Transverse colon (tissue), 4 donors: ENCODE data around the gene ZNF185. TPM values are rescaled to one million over a fixed set of nuclear protein-coding genes. Genes with fewer than 3 reads are reported as not detected.

Experiments used
- DNase-seq: peaks from one replicate; pipeline ENCODE4 v3.0.0-alpha.2; 2019
- H3K27ac ChIP-seq, 4 donors: fragments of 200-600 bp; sonication (generic); 2 replicates each; pipeline ENCODE4 v1.5.1; 2016 to 2018; ENCODE audit warnings: inconsistent platforms in 4 of 4
- H3K27me3 ChIP-seq: fragments of 200-600 bp; sonication (generic); 2 replicates; pipeline ENCODE4 v1.5.1; 2017; ENCODE audit warnings: inconsistent platforms
- H3K36me3 ChIP-seq, 4 donors: fragments of 200-600 bp; sonication (generic); 2 replicates each; pipeline ENCODE4 v1.5.1; 2017 to 2019; ENCODE audit warnings: inconsistent platforms in 4 of 4
- H3K4me1 ChIP-seq, 4 donors: fragments of 200-600 bp; sonication (generic); 2 replicates each; pipeline ENCODE4 v1.5.1; 2017 to 2020; ENCODE audit warnings: inconsistent platforms in 4 of 4
- H3K4me3 ChIP-seq, 4 donors: fragments of 200-600 bp; sonication (generic); 1 replicate in 1 of 4; 2 replicates in 3 of 4; pipeline versions ENCODE4 v1.5.1 to v1.6.1; 2017 to 2019; ENCODE audit warnings: inconsistent platforms in 4 of 4
- H3K9me3 ChIP-seq, 2 donors: fragments of 200-600 bp; sonication (generic); 2 replicates each; pipeline ENCODE4 v1.5.1; 2017 to 2019; ENCODE audit warnings: inconsistent platforms in 2 of 2
- CTCF ChIP-seq, 5 experiments: fragments of 200-600 bp in 3 of 5; fragments of 450-650 bp in 2 of 5; sonication (generic) in 3 of 5; IDR thresholded peaks; 1 replicate in 2 of 5; 2 replicates in 3 of 5; pipeline ENCODE4 v1.5.1; 2016 to 2017; ENCODE audit warnings: antibody characterized with exemption in 5 of 5, inconsistent platforms in 3 of 5, mild to moderate bottlenecking in 2 of 5, moderate library complexity in 1 of 5
- EP300 ChIP-seq: sonication (generic); formaldehyde crosslinking; IDR thresholded peaks from one replicate; pipeline ENCODE4 v1.6.1; 2017; ENCODE audit warnings: antibody characterized with exemption, low read depth
- POLR2A ChIP-seq: fragments of 450-650 bp; IDR thresholded peaks from one replicate; pipeline ENCODE4 v1.6.1; 2016; ENCODE audit warnings: antibody characterized with exemption, mild to moderate bottlenecking, moderate library complexity
- POLR2AphosphoS5 ChIP-seq, 3 donors: sonication (generic); formaldehyde crosslinking; IDR thresholded peaks; one replicate each; pipeline ENCODE4 v1.6.1; 2016; ENCODE audit warnings: antibody characterized with exemption in 3 of 3
- WGBS, 2 donors: methylation state at CpG; one replicate each; pipeline ENCODE4 v1.1.5; 2018; ENCODE audit warnings: low coverage in 1 of 2; 5-methylcytosine and 5-hydroxymethylcytosine counted together
- in situ Hi-C, 4 donors: fragments of 200-750 bp; cut with MboI; loops; one replicate each; pipeline versions ENCODE4 v1.15.0 to v1.15.1; 2017; ENCODE audit warnings: low sequenced_read_pairs in 3 of 4, low pct_ligation_motif_present in 1 of 4, low pct_unique_long_range_greater_than_20kb in 1 of 4
- intact Hi-C: fragments of 100-400 bp; cut with DNase I; formaldehyde crosslinking; loops from one replicate; pipeline ENCODE4 v1.15.1; 2023; ENCODE audit warnings: low total_unique reads
- total RNA-seq, 4 donors: library from RNA; depleted of rRNA; stranded (reverse); fragments of >200 nt; gene quantifications; one replicate each; pipeline ENCODE4 v1.1.0, GENCODE V29; 2016

Gene ZNF185
- total RNA-seq = 1 to 10 TPM in 2 of 4 donors, under 1 TPM in 1, not detected in 1; 0.40 to 4.1 (median 3.2) TPM

- no peak within 1 kb of the TSS for H3K27ac ChIP-seq
These were observed at the start of gene ZNF185 for GRCh38 chrX:152897222-152898131. ZNF185 (plus strand) TSS chrX:152898067; CDS start chrX:152914490, 16,423 bp downstream.

GRCh38 chrX:152850465-152850864 is 47.4 kb upstream of the ZNF185 start:
- Histone ChIP-seq H3K36me3 (no peaks in the 10 kb centered on the region), H3K27ac (no peak overlapping the region), H3K27me3 (no peaks in the 10 kb centered on the region), H3K4me3 (no peak overlapping the region), H3K9me3 (no peaks in the 10 kb centered on the region), H3K4me1 (no peaks in the 10 kb centered on the region)
- 80 to 82% methylated on average over 1 to 2 of the region's 2 CpGs for WGBS, 2 donors
- no peak for TF ChIP-seq EP300
- TF ChIP-seq POLR2A = no peak
- TF ChIP-seq CTCF (IDR thresholded peaks at IDR 0.05) = no peak
- no peak for TF ChIP-seq POLR2AphosphoS5 (IDR thresholded peaks at IDR 0.05)
- intact Hi-C loops = no loop called here
- in situ Hi-C loops = no loop called here
- DNase-seq = no peak

More at GRCh38 chrX:152897222-152898131, at the start of gene ZNF185:
- TF ChIP-seq CTCF (IDR thresholded peaks at IDR 0.05) = no peak
- no peak for TF ChIP-seq EP300
- no peak for TF ChIP-seq POLR2AphosphoS5 (IDR thresholded peaks at IDR 0.05)
- TF ChIP-seq POLR2A = no peak
- no peaks in the 10 kb centered on the region for H3K4me1 ChIP-seq
- in situ Hi-C loops (no loop called here), intact Hi-C loops (no loop called here)
- H3K4me3 ChIP-seq = peak within 1 kb of the TSS in 3 of 4 donors; percentile 6 to 40 (median 16)
- WGBS, 2 donors = 51% methylated on average over 28 of the region's 64 CpGs; no CpG with 5 or more reads in 1 of the 2 donors
- H3K27me3 ChIP-seq = peaks cover 7% of the 10 kb centered on the region
- DNase-seq = peak; percentile 66
- H3K9me3 ChIP-seq = no peaks in the 10 kb centered on the region
- no peaks in the 10 kb centered on the region for H3K36me3 ChIP-seq

- no peak overlapping the region for H3K27ac ChIP-seq
- no peaks in the 10 kb centered on the region for H3K27me3 ChIP-seq
- no peak overlapping the region for H3K4me3 ChIP-seq
- in situ Hi-C loops = no loop called here
- no peaks in the 10 kb centered on the region for H3K9me3 ChIP-seq
- WGBS, 2 donors = 91% methylated on average over 7 of the region's 7 CpGs; no CpG with 5 or more reads in 1 of the 2 donors
- no peaks in the 10 kb centered on the region for H3K36me3 ChIP-seq
- no peak for TF ChIP-seq POLR2AphosphoS5 (IDR thresholded peaks at IDR 0.05)
- H3K4me1 ChIP-seq = no peaks in the 10 kb centered on the region
- intact Hi-C loops = no loop called here
- DNase-seq = no peak
These were observed 43.9 kb upstream of the ZNF185 start for GRCh38 chrX:152853986-152854385.

GRCh38 chrX:152861116-152861515 is 36.8 kb upstream of the ZNF185 start:
- Histone ChIP-seq H3K4me3 (no peak overlapping the region), H3K27me3 (no peaks in the 10 kb centered on the region), H3K36me3 (no peaks in the 10 kb centered on the region), H3K4me1 (no peaks in the 10 kb centered on the region), H3K27ac (no peak overlapping the region), H3K9me3 (no peaks in the 10 kb centered on the region)
- DNase-seq = no peak
- intact Hi-C loops = no loop called here
- whole genome bisulfite sequencing, 2 donors = 85% methylated on average over 3 of the region's 3 CpGs; no CpG with 5 or more reads in 1 of the 2 donors
- in situ Hi-C loops = no loop called here
- TF ChIP-seq CTCF (IDR thresholded peaks at IDR 0.05) (no peak), POLR2A (no peak), POLR2AphosphoS5 (IDR thresholded peaks at IDR 0.05) (no peak), EP300 (no peak)
